ENCODE data around the gene PACSIN1. TPM values are rescaled to one million over a fixed set of nuclear protein-coding genes. Genes with fewer than 3 reads are reported as not detected.

PACSIN1 gene
- total RNA-seq, 1 experiment from 2014 or later: 5.0 TPM

DNA sequence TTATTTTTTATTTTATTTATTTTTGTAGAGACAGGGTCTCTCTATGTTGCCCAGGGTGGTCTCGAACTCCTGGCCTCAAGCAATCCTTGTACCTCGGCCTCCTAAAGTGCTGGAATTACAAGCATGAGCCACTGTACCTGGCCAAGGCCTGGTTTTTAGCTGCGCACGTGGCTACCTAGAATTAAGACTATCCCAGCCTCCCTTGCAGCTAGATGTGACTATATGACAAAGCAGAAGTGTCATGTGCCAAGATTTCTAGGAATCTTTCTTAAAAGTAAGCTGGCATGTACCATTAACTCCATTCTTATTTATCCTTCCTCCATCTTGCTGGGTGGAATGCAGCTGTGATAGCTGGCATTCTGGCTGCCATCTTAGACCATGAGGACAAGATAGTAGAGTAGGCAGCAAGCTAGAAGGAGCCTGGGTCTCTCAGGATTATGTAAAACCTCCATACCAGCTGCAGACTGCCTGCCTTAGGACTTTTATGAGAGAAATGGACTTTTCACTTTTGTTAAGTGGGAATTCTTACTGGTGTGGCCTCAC lies 92.4 kb downstream of the PACSIN1 start:
- no TSS peak for BruUV-seq (replicated peaks)
- POLR2A ChIA-PET: no interaction called here

More for the DNA sequence above, 92.4 kb downstream of the PACSIN1 start:
- Histone ChIP-seq H3K79me2 (ENCODE audit: insufficient read depth, low read length) (no peaks in the 10 kb centered on the region), H2AFZ (ENCODE audit: low read depth, low read length, poor library complexity, severe bottlenecking) (no peak overlapping the region), H3K4me3 (replicated peaks in 1 of 2; ENCODE audit: low read depth in 1 of 2, low read length in 2 of 2) (no peak overlapping the region), H3K27ac (ENCODE audit: low read depth, low read length) (no peak overlapping the region), H3K9me3 (ENCODE audit: control insufficient read depth in 1 of 2, insufficient read depth in 1 of 2, low read depth in 1 of 2, low read length in 2 of 2) (peaks cover 0 to 6% of the 10 kb centered on the region in 2 experiments; a peak in 1 of 4 replicates), H3K4me2 (ENCODE audit: low read length) (no peak overlapping the region), H3K9ac (ENCODE audit: low read length) (no peak overlapping the region), H3K36me3 (ENCODE audit: control insufficient read depth in 1 of 2, insufficient read depth in 2 of 2, low read length in 2 of 2) (no peaks in the 10 kb centered on the region), H4K20me1 (ENCODE audit: insufficient read depth) (no peaks in the 10 kb centered on the region), H3K9me2 (ENCODE audit: insufficient read depth) (no peaks in the 10 kb centered on the region), H3K4me1 (ENCODE audit: control insufficient read depth in 1 of 2, insufficient read depth in 2 of 2, low read length in 2 of 2) (peaks cover 0 to 11% of the 10 kb centered on the region in 2 experiments; a peak in 2 of 4 replicates), H3K27me3 (ENCODE audit: insufficient read depth, low read length) (no peaks in the 10 kb centered on the region)
- intact Hi-C loops (cut with micrococcal nuclease): no loop called here
- ATAC-seq: no peak
- CTCF ChIA-PET: no interaction called here
- DNase-seq (ENCODE audit: low read depth, low spot score): no peak
- TF ChIP-seq CTCF (IDR thresholded peaks at IDR 0.05 in 2 of 3, conservative IDR thresholded peaks at IDR 0.05 in 1 of 3; ENCODE audit: borderline replicate concordance in 1 of 3, insufficient read depth in 1 of 3, low read depth in 2 of 3, low read length in 2 of 3) (no peak), ZBTB33 (IDR thresholded peaks at IDR 0.05; ENCODE audit: extremely low read depth, insufficient replicate concordance, low read length) (no peak), ZFX (IDR thresholded peaks at IDR 0.05) (no peak), ELF1 (IDR thresholded peaks at IDR 0.05; ENCODE audit: borderline replicate concordance, low read depth) (no peak), EZH2 (IDR thresholded peaks at IDR 0.05) (no peak), SP1 (IDR thresholded peaks at IDR 0.05; ENCODE audit: low read depth) (no peak), FOSL1 (IDR thresholded peaks at IDR 0.05; ENCODE audit: low read depth) (no peak), TCF7L2 (IDR thresholded peaks at IDR 0.05; ENCODE audit: borderline replicate concordance, extremely low read depth, insufficient read depth, insufficient read length) (no peak), ZNF274 (IDR thresholded peaks at IDR 0.05; ENCODE audit: low read depth, low read length) (no peak), CBX3 (IDR thresholded peaks at IDR 0.05; ENCODE audit: low read depth) (no peak), SIN3A (IDR thresholded peaks at IDR 0.05; ENCODE audit: low read depth) (no peak)
- TF ChIP-seq, protein P1, sequence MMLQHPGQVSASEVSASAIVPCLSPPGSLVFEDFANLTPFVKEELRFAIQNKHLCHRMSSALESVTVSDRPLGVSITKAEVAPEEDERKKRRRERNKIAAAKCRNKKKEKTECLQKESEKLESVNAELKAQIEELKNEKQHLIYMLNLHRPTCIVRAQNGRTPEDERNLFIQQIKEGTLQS (IDR thresholded peaks at IDR 0.05): no peak
- RAD21 ChIA-PET (ENCODE audit: low non-redundant PET in 1 of 2, low total read pairs in 2 of 2, uncharacterized antibody in 2 of 2, unreplicated experiment in 2 of 2): no interaction called here
